Epithelial cell of proximal tubule (primary cell): ENCODE results near the gene IZUMO2. TPM values are rescaled to one million over a fixed set of nuclear protein-coding genes. Genes with fewer than 3 reads are reported as not detected.

Source experiments
- DNase-seq: peaks from one replicate; pipeline ENCODE4 v3.0.0-alpha.2; 2011; ENCODE audit warnings: low read depth
- H3K4me3 ChIP-seq: 2 replicates; pipeline ENCODE4 v1.5.1; 2011; ENCODE audit warnings: low read depth, mild to moderate bottlenecking, low read length
- CTCF ChIP-seq: conservative IDR thresholded peaks from 2 replicates; pipeline ENCODE4 v1.5.1; 2012; ENCODE audit warnings: low read depth, mild to moderate bottlenecking, low read length
- total RNA-seq: library from RNA; depleted of rRNA; stranded (reverse); fragments of >200 nt; gene quantifications from 2 replicates; pipeline ENCODE4 v1.2.3, GENCODE V29; 2015

IZUMO2 gene
- total RNA-seq: 0.29 TPM in 1 of 2 replicates, not detected in the other

GRCh38 chr19:50162988-50163387 is at the start of gene IZUMO2:
IZUMO2 (minus strand) TSS chr19:50163281; CDS start chr19:50163194, 87 bp downstream.
- DNase-seq: no peak
- H3K4me3 ChIP-seq: no peak within 1 kb of the TSS
- TF ChIP-seq CTCF: no peak

DNA sequence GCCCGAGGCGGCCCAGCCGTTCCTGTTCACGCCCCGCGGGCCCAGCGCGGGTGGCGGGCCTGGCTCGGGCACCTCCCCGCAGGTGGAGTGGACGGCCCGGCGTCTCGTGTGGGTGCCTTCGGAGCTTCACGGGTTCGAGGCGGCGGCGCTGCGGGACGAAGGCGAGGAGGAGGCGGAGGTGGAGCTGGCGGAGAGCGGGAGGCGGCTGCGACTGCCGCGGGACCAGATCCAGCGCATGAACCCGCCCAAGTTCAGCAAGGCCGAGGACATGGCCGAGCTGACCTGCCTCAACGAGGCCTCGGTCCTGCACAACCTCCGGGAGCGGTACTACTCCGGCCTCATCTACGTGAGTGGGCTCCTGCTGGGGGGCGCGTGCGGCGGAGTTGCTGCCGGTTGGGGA is 47.3 kb upstream of the IZUMO2 start:
- no peak overlapping the region for H3K4me3 ChIP-seq
- no peak for TF ChIP-seq CTCF
- no peak for DNase-seq

- TF ChIP-seq CTCF: no peak
- H3K4me3 ChIP-seq: no peak overlapping the region
- no peak for DNase-seq
Measured at GRCh38 chr19:50209131-50209530, 46.0 kb upstream of the IZUMO2 start.

DNA sequence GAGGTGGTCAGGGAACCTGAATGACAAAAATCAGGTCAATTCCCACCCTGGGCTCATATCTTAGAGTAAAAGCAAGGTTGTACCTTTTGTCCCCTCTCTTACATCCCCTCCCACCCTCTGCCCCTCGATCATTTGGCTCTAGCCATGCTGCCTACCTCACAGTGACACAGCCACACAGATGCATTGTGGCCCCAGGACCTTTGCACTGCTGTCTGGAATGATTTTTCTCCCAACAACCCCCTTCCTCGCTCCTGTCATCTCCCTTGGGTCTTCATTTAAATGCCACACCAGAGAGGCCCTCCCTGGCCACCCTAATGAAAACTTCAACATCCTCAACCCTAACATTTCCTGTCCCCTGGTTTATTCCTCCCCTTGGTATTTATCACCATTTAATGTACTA is 44.6 kb upstream of the IZUMO2 start:
- no peak for DNase-seq
- no peak for TF ChIP-seq CTCF

DNA sequence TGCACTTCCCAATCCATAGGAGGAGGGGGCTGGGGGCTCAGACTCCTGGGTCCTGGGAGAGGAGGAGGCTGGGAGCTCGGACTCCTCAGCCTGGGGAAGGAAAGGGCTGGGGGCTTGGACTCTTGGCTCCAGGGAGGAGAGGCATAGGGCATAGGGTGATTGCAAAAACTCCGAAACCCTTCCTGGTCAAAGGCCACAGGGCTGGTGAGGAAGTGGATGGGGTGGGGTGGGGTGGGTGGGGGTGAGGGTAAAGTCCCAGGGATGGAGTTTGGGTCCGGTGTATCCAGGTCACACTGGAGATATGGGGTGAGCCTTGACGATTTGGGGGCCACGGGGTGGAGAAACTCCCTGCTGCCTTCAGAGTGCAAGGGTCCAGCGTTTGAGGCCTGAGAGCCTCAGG is 43.1 kb upstream of the IZUMO2 start:
- TF ChIP-seq CTCF: no peak
- no peak overlapping the region for H3K4me3 ChIP-seq
- no peak for DNase-seq

More for the DNA sequence above, 44.6 kb upstream of the IZUMO2 start:
- no peak overlapping the region for H3K4me3 ChIP-seq

DNA sequence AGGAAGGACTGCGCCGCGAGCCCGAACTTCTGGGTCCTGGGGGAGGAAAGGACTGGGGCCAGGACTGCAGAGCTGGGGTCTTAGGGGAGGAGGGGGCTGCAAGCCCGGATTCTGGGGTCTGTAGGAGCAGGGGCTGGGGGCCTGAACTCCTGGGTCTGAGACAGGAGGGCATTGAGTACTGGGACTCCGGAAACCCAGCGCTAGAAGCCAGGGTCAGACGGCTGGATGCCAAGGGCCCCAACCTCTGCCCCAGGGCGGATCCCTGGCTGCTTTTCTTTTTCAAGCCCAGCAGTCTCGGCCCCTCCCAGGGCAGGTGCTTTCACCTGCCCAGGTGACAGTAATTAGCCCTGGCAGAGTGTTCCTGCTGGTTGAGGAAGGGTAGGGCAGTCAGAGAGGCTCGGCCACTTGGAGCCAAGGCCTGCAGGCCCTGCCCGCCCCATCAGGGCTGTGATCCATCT is 42.6 kb upstream of the IZUMO2 start:
- no peak for TF ChIP-seq CTCF
- H3K4me3 ChIP-seq: no peak overlapping the region
- no peak for DNase-seq
